SIG-M5 treated with dmso at 0.1 percent for 504 hours (cell line): ENCODE measurements around the gene FUBP1.
"Not testable (repeated sequence)": the region's sequence is repeated elsewhere in the genome, so short reads cannot be mapped to it uniquely, and the experiment has no call there.

Experiments
- DNase-seq: peaks from one replicate; lab custom pipeline; 2025; ENCODE audit not compliant: unreplicated experiment; lab: John Stamatoyannopoulos, UW

Gene FUBP1, protein sequence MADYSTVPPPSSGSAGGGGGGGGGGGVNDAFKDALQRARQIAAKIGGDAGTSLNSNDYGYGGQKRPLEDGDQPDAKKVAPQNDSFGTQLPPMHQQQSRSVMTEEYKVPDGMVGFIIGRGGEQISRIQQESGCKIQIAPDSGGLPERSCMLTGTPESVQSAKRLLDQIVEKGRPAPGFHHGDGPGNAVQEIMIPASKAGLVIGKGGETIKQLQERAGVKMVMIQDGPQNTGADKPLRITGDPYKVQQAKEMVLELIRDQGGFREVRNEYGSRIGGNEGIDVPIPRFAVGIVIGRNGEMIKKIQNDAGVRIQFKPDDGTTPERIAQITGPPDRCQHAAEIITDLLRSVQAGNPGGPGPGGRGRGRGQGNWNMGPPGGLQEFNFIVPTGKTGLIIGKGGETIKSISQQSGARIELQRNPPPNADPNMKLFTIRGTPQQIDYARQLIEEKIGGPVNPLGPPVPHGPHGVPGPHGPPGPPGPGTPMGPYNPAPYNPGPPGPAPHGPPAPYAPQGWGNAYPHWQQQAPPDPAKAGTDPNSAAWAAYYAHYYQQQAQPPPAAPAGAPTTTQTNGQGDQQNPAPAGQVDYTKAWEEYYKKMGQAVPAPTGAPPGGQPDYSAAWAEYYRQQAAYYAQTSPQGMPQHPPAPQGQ

DNA sequence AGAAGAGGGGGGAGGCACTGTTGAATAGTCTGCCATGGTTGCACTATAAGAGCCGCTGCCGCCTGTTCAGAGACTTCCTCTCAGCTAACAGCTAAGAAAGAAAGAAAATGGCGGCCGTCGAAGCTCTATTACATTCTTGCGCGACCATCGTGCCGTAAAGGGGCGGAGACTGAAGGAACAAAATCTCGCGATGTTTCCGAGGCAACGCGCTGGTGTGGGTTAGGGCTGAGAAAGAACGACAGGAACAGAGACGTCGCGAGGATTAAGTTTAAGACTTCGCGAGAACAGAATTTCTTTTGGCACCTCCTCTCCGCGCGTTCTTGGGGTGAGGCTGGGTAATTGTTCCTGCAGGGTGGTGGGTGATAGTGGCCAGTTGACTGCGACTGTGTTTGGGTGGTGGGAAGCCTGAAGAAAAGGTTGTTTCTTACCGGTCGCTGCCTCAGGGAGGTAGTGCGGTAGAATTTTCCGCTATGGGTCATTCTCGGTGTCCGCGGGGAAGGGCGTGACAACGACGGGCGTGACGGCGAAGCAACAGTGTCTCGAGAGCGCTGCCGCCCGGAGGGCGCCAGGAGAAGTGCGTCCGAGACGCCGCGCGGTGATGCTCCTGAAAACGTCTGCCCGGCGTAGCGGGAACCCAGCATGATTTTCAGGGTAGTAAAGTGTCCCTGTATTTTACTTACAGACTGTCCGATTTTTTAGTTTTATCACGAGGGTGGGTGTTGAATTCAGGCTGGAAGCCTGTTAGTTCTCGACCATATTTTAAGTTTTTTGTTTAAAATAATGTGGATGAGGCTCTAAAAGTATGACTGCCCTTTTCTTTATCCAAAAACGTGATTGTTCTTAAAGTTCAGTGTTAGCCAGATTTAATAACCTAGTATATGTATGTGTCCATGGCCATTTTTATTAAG, at the start of gene FUBP1:
FUBP1 (minus strand) TSS at position 104 of the 908 bp plus-strand sequence; CDS start at position 36, 68 bp downstream.
- peak; percentile 99 for DNase-seq

DNA sequence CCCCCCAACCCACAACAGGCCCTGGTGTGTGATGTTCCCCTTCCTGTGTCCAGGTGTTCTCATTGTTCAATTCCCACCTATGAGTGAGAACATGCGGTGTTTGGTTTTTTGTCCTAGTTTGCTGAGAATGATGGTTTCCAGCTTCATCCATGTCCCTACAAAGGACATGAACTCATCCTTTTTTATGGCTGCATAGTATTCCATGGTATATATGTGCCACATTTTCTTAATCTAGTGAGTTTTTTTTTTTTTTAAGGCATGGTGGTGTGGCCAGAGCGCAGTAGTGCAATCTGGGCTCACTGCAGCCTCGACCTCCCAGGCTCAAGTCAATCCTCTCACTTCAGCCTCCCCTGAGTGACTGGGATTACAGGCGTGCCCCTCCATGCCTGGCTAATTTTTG, 42.3 kb upstream of the FUBP1 start:
- DNase-seq, result not testable (repeated sequence)

DNA sequence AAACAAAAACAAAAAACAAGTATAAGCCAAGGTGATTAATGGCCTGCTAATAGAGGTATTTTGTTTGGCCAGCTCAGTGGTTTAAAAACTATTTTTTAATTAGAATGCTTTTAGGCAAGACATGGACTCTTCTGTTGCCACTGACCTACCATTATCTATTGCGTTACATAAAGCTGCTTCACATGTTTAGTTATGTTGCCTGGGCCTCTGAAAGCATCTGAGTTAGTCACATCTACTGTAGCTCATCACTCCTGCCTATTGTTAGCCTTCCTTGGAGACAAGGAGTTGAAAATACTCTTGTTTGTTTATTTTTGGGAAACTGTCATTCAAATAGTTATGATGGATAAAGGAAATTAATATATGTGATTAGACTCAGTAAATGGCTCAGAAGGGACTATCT, 40.2 kb upstream of the FUBP1 start:
- DNase-seq, result no peak

DNA sequence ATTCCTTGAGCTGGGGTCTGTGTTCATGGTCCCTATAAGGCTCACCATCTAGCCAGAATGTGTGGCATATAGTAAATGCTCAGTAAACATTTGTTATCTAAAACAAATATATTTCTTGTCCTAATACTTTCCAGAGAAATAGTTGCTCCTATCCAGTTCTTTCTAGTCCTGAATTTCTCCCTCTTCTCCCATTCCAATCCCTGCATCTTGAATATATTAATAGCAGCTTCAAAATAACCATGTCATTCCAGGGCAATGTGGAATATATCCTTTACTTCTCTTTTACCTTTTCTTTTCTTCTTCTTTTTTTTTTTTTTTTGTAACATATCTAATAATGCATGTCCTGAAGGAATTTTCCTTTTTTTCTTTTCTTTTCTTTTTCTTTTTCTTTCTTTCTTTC, 36.3 kb upstream of the FUBP1 start:
- no peak for DNase-seq

DNA sequence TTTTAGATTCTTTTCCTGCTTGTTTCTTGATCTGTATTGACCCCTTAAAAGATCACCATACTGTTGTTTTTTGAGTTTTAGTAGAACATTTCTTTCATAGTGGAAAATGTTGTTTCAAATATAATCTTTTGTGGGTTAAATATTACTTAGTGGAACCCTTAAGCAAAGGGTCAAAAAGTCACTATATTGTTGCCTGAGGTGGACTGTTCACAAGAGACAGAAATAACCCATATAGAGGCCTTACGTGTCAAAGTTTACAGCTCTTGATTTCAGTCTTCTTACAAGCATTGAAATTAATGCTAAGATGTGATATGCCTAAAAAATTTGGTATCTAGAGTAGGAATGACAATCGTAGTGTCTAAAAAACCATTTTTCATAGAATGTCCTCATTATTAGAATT, 32.2 kb upstream of the FUBP1 start:
- DNase-seq, result no peak

DNA sequence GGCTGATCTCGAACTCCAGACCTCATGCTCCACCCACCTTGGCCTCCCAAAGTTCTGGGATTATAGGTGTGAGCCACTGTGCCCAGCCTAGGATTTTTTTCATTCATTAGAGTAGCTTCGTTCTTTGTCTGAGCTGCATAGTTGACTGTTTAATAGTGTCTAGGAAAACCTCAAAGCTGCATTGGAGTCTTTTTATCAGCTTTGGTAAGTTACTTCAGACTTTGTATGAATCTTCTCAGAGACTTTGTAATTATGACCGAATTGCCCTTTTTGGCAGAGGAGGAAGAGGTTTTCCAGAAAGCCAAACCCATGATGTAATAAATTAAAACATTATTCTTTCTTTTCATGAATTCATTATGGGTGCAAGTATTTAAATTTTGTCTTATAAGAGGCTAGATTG, 31.0 kb upstream of the FUBP1 start:
- DNase-seq, result no peak

DNA sequence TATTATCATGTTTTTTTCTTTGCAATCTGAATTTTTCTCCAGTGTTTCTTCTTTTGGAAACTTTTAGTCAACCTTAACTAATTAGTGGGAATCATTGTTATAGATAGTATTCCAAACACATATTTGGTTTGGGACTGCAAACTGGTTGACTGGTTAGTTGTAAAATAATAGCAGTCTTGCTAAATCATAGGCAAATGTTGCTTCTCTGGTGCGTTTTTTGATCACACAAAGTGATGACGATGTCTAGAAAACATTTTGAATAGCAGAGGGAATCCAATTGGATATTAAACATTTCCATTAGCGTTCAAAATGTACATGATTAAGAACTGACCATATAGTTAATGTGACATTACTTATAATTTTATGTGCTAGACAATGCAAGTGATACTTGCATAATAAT, 30.4 kb upstream of the FUBP1 start:
- no peak for DNase-seq

DNA sequence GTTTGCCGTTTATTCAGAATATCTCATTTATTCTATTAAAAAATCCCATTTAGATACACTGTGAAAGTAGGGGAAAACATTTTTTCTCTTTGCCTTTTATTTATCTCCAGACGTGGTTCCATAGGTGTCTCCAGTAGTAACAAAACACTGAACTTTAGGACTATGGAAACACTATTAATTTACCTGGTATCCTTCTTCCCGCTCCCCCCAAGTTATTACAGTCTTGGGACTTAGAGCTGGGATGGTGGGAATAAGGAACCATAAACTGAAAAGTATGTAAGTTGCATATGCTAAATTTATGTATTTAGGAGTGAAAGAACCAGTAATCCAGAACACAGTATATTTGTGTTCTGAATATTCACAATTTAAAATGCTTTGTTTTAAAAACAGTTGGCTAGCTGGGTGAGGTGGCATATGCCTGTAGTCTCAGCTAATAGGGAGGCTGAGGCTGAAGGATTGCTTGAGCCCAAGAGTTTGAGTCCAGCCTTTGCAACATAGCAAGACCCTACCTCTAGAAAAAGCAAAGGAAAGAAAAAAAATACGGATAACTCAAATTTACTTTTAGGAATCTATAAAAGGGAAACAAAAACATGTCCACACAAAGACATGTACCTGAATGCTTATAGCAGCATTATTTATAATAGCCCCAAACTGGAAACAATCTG, 28.9 kb upstream of the FUBP1 start:
- no peak for DNase-seq

DNA sequence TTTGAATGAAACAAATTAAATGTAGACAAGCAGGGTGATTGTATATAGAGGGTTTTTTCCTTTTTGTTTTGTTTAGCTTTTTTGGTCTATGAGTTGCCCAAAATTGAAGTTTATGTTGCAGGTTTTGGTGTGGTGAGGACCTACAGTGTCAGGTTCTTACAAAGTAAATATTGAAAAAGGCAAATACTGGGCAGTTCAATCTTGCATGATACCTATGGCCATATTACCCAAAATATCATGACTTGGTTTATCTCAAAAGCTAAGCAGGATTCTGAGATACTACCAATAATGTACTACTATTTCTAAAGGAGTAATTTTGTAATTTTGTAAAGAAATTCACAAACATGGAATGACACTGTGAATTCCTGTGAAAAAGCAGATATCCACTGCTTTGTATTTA, 27.6 kb upstream of the FUBP1 start:
- no peak for DNase-seq

DNA sequence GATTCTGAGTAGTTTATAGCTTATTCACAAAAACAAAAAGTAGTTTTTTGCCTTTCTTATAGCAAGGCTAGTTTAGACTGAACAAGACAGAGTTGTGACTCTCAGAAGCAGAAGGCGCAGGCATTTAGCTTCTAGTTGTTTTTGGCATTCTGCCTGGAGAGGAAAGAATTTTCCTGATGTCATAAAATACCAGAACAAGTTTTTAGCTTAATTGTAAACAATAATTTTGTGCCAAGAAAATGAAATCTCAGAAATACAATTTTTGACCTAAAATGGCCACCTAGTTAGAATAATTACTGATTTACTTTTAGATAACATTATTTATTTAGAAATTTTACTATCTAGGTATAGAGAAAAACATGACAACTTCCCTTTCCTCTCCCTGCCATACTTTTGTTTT, 26.9 kb upstream of the FUBP1 start:
- peak; percentile 17 for DNase-seq

DNA sequence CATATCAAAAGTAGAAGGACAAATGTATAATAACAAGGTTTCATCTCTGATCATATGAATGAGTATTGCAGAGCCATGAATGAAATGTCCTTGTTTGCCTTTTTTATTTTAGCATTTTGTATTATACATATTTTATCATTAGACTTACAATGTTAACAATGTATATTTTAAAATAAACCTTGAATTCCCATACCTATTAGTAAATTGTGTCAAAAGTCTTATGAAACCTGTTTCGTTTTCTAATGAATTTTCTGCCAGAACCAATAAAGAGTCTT, 26.5 kb upstream of the FUBP1 start:
- no peak for DNase-seq

DNA sequence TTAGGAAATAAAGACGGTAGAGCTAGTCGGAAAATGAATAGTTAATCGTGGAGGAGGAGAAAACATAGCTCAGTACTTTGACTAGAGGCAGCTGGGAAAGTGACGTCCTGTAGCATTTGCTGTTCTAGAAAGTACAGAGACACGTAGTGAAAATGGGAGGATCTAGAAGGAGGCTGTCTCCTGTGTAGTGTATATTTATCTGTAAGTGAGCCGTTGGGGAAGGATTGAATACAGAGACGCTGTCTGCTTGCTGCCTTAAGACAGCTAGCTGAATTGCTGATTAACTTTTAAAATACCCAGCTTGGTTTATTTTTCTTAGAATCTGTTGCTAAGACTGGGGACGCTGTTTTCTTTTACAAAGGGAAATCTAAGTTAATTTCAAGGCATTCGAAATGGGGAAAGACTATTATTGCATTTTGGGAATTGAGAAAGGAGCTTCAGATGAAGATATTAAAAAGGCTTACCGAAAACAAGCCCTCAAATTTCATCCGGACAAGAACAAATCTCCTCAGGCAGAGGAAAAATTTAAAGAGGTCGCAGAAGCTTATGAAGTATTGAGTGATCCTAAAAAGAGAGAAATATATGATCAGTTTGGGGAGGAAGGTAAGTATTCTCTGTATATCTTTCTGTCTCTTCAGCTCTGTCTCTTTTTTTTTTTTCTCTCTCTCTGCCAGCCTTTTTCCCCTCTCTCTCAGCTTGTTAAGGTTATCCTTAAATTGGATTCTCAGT, 26.0 kb upstream of the FUBP1 start, which contains the start of gene DNAJB4:
DNAJB4 (plus strand) TSS at position 221 of the 729 bp plus-strand sequence; CDS start at position 393, 172 bp downstream.
- peak; percentile 99 for DNase-seq

DNA sequence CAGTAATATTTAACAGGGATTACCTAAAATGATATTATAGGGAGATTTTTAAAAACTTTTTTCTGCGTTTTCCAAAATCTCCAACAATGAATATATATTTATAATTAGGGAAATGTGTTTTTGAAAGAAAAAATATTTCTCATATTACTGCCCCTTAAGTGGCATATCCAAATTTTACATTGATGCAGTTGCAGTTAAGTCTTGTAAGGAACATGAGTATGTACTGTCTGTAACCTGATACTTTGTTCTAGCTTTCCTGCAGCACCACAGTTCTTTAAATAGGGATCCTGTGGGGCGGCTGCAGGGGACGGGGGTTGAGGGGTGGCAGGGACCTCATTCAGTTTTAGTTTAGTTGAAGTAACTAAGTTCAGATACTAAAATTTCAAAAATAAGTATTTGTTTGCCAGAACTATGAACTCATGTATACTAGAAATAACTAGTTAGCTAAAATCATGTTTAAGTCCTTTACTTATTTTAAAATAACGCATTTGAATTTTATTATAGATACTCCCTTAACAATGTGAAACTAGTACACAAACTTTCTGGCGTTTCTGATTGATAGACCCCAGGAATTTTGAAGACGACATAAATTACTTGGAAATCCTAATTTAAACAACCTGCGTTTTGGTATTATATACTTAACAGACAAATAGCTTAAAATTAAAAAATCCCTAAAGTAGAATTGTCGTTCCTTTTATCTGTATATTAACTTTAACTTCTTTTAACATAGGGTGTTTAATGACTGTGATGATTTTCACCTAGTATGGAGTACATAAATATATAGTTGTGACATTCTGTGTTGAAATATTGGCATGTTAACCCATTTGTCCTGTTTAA, 25.2 kb upstream of the FUBP1 start:
- peak; percentile 81 for DNase-seq

DNA sequence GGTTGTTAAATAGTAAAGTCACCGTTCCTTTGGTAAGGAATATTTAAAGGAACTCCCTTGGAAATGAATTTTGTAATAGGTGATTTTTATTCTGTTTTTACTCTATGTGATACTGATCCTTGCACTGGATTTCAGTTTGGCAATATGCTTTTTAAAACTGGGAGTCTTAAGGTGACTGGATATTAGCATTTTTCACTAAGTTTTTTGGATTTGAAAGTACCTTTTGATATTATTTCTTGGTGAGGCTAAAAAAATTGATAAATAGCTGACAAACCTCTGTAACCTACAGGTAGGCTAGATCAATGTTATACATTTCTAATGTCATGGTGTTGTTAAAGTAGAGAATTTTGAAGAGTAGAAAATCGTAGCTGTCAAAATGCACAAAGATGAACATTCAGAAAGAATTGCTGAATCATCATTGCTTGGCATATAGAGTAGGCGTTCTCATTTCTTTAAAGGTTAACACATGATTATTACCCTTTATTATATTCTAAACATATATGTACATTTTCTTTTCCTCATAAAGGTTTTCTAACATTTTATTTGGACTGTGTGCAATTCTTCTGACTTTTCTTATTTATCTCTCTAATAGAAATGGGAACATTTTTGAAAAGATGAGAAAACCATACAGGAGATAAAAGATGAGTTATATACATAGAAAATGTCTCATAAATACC, 24.3 kb upstream of the FUBP1 start:
- no peak for DNase-seq

DNA sequence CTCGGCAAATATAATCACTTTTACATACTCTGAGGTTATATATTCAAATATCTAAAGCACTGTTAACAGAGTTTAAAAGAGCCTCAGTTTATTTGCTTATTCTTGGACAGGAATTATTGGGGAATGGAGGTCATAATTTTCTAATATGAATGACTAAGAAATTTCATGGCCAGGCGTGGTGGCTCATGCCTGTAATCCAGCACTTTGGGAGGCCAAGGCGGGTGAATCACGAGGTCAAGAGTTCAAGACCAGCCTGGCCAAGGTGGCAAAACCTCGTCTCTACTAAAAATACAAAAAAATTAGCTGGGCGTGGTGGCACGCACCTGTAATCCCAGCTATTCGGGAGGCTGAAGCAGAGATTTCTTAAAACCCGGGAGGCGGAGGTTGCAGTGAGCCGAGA, 21.7 kb upstream of the FUBP1 start:
- DNase-seq, result not testable (repeated sequence)

DNA sequence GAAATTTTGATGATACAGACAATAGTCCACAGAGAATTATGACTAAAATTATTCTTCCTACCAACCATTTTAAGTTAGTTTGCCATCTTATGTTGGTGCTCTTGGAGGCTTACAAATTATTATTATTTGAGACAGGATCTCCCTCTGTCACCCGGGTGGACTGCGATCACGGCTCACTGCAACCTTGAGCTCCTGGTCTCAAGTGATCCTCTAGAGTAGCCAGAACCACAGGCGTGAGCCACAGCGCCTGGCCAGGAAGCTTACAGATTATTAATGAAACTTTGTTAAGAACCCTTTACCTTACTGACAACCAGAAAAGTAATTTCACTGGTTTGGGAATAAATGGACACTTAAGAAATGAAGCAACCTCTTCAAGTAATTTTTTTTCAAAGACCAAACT, 17.9 kb upstream of the FUBP1 start:
- DNase-seq, result no peak

DNA sequence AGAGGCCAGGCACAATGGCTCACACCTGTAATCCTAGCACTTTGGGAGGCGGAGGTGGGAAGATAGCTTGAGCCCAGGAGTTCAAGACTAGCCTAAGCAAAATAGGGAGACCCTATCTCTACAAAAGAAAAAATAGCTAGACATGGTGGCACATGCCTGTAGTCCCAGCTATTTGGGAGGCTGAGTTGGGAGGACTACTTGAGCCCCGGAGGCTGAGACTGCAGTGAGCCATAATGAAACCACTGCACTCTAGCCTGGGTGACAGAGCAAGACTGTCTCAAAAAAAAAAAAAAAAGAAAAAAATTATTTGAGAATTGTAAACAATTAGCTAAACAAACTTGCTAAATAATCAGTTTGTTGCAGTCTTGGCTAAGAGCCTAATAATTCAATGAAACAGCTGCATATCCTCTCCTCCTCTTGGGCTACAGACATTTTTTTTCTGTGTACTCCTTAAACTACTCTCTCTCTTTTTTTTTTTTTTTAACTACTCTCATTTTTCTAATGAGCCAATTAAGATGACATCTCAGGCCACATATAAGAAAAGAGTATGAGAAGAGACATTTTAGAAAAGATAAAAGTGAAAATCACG, 15.3 kb upstream of the FUBP1 start:
- no peak for DNase-seq

DNA sequence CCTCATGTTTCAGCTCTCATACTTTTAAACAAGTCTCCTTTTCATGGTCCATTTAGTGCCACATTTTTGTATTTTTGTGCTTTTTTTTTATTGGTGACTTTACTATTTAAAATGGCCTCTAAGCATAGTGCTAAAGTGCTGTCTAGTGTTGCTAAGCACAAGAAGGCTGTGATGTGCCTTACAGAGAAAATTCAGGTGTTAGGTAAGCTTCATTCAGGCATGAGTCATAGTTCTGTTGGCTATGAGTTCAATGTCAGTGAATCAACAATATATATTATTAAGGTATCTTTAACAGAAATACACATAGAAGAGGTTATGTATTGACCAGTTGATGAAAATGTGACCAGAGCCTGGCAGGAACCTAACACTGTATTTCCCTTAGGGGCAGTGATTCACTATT, 12.8 kb upstream of the FUBP1 start:
- DNase-seq, result no peak
